ENCODE results near the gene CD59.
"Not testable (repeated sequence)": the region's sequence is repeated elsewhere in the genome, so short reads cannot be mapped to it uniquely, and the experiment has no call there.

The CD59 gene

DNA sequence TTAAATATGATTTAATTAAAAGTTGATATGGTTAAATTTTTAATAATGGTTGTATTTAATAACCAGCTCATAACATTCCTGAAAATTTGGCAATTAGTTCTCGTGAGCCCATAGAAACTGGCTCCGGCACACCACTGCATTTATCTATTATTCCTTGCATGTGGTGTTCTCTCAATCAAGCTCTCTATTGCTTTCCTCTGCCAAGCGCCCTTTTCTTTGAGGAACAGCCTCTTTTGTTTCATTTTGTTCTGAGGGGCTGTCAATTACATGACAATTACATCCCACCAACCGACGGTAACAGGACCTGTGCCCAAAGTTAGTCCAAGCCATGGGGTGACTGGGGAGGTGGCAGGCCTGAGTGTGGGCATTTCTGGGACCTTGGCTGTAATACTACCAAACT, 43.7 kb downstream of the CD59 start:
- no peak for DNase-seq (ENCODE audit: low spot score)

GRCh38 chr11:33692013-33692504, 44.2 kb downstream of the CD59 start:
- peak; percentile 96 for DNase-seq (ENCODE audit: low spot score)

GRCh38 chr11:33691066-33691864, 45.0 kb downstream of the CD59 start:
- DNase-seq (ENCODE audit: low spot score), result peak; percentile 74

DNA sequence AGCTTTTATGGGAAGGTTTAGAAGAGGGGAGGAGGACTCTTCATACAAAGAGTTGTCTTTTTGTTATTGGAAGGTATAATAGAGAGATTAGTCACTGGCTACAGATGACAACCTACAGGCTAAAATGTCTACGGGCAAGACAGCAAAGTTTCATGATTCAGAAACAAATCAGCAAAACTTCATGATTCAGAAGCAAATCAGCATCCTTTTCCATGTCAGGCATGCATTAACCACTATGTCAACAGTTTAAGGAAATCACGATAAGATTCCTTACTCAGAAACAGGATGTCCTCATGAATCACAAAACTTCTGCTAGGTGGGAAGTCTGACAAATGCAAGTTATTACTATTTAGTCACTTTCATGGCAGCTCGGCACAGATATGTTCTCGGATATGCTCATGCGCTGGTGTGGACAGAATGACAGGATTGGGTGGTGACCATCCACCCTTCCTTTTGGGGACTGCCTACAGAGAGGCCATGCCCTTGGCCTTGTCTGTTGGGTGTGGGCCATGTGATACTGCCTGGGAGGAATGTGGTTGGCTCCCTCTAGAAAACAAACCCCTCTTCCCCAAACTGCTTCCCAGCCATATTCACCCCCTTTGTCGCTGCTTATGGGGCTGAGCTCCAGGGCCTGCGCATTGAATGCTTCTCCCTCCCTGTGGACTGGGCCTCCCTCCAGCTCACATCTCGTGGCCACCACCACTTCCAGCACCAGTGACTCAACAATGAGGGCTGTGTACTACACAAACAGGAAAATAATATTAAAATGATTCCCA, 45.7 kb downstream of the CD59 start:
- peak; percentile 83 for DNase-seq (ENCODE audit: low spot score)

- no peak for DNase-seq (ENCODE audit: low spot score)
These were observed 46.7 kb downstream of the CD59 start for GRCh38 chr11:33689501-33689900.

- peak; percentile 61 for DNase-seq (ENCODE audit: low spot score)
These were observed 47.1 kb downstream of the CD59 start for GRCh38 chr11:33689085-33689484.

- peak; percentile 62 for DNase-seq (ENCODE audit: low spot score)
These were observed 48.3 kb downstream of the CD59 start for GRCh38 chr11:33687733-33688479.

- no peak for DNase-seq (ENCODE audit: low spot score)
These were observed 51.1 kb downstream of the CD59 start for GRCh38 chr11:33685082-33685481.

DNA sequence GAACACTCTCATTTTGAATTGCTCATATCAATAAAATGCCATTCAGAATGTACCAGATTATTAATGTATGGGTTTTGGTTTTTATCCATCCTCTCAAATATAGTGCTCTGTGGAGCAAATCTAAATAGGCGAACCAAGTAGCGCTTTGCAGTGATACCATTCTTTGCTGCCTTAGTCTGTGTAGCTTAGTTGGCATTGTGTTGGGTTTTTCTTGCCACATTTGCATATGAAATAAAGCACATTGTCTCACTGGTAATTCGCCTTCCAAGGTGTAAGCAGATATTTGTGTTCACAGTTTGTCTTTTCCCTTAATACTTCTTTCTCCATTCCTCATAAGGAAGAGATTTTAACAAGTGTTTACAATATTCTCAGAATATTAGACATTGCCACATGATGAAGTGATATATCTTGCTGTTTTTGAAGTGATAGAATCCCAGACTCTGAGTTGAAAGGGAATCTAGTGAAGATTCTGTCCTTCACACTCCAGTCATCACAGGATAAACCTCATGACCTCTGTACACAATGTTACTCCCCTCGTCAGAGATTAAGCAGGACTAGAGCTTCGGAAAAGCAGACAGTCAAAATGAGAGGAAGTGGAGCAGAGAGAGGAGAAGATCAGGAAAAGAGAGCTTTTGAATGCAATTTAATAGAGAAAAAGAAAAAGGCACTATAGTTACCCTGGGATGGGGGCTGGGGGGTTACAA, 52.1 kb downstream of the CD59 start:
- DNase-seq (ENCODE audit: low spot score), result no peak

GRCh38 chr11:33682446-33682845, 53.8 kb downstream of the CD59 start:
- DNase-seq (ENCODE audit: low spot score), result no peak

GRCh38 chr11:33682019-33682418, 54.2 kb downstream of the CD59 start:
- DNase-seq (ENCODE audit: low spot score), result no peak

- DNase-seq (ENCODE audit: low spot score), result not testable (repeated sequence)
These were observed 57.6 kb downstream of the CD59 start for GRCh38 chr11:33678616-33679015.

GRCh38 chr11:33674035-33674814, 62.0 kb downstream of the CD59 start:
- no peak for DNase-seq (ENCODE audit: low spot score)

GRCh38 chr11:33672273-33672672, 64.0 kb downstream of the CD59 start:
- DNase-seq (ENCODE audit: low spot score), result no peak

DNA sequence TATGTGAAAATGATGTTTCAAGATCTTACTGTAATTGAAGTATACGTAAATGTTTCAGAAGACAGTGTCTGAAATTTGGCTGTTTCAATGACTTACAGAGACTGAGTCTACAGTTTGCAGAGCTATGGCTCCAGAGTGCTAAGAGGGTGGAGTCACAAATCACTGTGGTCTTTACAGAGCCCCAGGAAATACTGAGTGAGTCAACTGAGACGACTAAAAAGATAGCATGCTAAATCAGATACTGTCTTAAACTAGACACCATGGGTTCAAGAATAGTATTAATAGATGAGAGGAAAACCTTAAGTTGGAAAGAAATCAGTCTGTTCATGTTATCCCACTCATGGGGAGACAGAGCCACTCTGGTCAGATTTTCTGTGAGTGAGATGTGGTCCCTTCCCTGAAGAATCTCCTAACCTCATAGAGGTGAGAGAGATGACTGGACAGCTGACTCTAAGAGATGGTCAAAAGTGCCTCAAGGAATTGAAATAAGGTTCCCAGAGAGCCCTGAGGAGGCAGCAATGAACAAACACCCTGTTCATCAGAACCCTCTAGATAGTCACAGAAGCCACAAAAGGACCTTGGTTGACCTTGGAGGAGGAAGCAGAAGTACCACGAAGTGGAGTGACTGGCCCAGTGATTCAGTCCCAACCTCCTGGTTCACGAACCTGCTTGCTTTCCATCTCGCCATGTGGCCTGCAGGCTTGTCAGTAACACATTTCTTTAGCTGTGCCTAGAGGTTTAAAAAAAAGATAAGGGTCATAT, 65.8 kb downstream of the CD59 start:
- DNase-seq (ENCODE audit: low spot score), result no peak

DNA sequence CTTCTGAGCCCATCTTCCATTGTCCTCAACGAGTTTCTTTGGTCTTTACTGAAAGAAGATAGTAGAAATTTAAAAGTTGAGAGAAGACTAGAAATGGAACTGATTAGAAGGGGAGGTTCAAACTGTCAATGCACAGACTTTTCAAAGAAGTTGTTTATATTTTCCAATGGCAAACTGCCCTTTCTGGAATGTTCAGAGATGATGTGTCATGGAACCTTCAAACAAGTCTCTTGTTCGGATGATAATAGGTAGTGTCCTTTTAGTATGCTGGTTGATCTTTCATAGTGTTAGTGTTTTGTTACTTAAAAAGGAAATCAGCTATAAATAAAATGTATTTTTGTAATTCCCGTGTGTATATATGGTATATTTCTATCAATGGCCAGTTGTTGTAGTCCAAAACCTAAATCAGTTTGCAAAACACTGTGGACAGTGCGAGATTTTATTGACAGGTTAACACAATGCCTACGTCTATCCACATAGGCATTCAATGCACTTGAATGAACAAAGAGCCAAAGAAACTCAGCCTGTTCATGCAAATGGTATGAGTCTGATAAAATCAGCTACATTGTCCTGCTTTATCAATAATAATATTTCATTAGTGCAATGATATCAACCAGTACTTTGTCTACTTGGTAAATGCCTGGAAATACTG, 66.5 kb downstream of the CD59 start:
- no peak for DNase-seq (ENCODE audit: low spot score)

DNA sequence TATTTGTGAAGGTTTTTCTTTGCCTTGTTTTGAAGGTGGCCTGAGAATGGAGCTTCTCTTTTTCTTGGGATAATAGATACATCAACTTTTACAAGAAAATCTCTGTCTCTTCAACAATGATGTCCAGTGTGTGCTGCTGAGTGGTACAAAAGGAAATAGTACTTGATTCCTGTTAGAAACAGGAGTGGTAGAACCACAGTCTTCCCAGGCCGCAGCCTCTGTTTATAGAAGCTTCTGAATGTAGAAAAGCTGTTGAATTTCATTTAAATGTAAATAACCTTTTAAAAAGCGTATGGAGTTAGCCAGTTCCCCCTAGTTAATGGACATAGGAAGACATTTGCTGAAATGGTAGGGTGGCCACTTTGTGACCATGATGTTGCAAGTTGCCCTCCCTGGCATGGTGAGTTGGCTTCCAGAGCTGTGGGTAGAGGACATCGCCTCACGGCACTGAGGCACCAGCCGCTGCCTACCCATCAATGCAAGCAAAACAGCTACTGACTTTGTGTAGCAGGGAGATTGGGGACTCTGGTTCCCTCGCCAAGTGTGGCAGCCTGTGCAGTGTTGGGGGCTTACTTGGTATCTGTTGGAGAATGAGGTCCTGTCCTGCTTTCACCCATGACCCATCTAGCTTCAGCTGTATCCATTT, 67.1 kb downstream of the CD59 start:
- no peak for DNase-seq (ENCODE audit: low spot score)

DNA sequence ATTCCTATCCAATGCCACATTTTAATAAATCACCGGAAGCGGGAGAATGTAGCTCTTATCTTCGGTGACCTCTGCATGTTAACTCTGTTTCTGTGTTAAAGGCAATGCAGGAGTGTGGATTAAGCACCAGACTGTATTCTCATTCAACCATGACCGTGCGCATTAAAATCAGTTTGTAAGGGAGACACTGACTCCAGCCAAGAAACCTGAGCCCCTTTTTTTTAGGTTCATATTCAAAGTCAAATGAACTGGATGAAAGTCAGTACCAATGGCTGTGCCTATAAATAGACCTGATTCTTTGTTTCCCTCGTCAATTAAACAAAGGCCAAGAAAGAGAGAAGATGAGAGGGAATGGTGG, 67.8 kb downstream of the CD59 start:
- DNase-seq (ENCODE audit: low spot score), result no peak

- no peak for DNase-seq (ENCODE audit: low spot score)
These were observed 68.3 kb downstream of the CD59 start for GRCh38 chr11:33667819-33668467.

All from LoVo (cell line).